Stimulated activated CD8-positive, alpha-beta memory T cell treated with anti-CD3 and anti-CD28 coated beads, Interleukin-2, amount 100 ng/mL, for 1 hour (primary cell): Measurements from ENCODE around the gene MAMDC4.
"Not testable (repeated sequence)": the region's sequence is repeated elsewhere in the genome, so short reads cannot be mapped to it uniquely, and the experiment has no call there.

Source experiments
- DNase-seq, 2 donors: peaks; one replicate each; pipeline ENCODE4 v3.0.0-alpha.2; 2020; ENCODE audit warnings: low read depth in 2 of 2

Gene MAMDC4

DNA sequence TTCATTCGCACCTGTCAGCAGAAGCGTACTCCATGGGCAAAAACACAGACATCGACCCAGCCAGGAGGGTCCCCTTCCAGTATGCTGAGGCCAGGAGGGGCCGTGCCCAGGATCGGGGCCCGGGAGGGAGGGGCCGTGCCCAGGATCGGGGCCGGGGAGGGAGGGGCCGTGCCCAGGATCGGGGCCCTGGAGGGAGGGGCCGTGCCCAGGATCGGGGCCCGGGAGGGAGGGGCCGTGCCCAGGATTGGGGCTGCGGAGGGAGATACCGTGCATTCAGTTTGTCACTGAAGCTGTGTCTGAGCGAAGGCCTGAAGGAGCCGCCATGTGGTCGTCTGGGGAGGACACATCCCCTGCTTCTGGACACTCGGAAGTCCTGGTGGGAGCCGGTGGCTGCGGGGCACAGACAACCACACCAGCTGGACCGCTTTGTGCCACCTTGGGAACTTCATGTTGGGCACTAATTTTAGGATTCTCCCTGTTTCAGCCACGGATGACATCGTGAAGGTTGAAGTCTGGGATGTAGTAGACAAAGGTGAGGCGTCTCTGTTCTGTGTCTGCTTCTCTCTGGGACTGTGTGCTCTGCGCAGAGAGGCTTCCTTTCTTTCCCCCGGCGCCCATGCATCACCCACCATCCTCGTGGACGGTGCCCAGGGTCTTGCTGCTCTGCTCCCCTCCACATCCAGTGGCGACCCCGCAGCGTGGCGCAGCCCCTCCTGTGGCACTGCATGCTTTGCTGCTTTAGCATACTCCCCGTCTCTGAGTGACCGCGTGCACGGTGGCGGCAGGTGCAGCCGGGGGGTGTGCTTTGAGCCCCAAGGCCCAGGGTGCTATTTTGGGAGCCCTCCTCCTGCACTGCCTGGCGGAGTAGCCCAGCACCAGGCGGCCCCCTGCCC lies 26.6 kb upstream of the MAMDC4 start:
- no peak for DNase-seq

DNA sequence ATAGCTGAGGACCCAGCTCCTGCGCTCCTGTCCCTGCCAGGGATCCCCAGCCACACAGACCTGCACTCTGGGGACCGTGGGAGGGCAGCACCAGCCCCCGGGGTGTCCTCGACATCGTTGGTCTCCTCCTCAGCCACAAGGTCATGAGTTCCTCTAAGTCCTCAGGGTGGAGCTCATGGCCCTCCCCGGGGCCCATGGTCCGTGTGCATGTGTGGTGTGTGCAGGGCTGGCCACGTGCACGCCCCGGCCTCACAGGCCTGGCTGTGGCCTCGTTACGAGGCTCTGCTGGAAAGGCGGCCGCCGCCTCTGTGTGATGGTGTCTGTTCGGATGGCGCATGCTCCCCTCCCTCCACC lies 26.0 kb upstream of the MAMDC4 start:
- no peak for DNase-seq

- no peak for DNase-seq
Measured at GRCh38 chr9:136826703-136827582, 25.2 kb upstream of the MAMDC4 start.

- DNase-seq, result no peak
Measured at GRCh38 chr9:136827794-136828473, 24.2 kb upstream of the MAMDC4 start.

DNA sequence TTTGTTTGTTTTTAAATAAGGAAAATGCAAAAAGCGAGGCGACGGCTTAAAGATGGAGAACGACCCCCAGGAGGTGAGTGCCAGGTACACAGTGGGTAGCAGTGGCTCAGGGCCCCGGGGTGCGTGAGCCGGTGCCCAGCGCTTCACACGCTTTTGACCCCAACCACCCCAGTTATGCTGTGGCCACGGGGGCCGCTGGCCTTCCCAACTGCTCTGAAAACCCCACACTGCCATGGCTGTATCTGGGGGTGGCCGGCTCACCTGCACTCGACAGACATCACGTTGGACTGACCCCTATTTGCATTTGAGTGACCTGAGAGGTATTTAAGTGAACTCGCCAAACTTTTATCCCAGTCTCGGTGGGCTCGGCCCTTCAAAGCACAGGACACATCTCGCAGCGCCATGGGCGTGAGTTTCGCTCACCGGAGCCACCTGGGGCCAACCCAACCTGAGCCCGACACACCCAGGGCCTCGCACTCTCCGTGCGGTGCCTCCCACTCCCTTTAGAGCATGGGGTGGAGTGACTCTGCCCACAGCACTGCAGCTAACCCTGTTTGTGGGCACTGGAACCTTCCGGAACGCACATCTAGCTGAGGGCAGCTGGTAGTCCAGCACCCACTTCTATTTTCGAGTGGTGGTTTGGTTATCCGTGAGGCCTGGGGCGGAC lies 23.5 kb upstream of the MAMDC4 start:
- DNase-seq, result no peak

- DNase-seq, result no peak
Measured at GRCh38 chr9:136829412-136829811, 22.7 kb upstream of the MAMDC4 start.

- DNase-seq, result no peak
Measured at GRCh38 chr9:136829981-136830885, 21.9 kb upstream of the MAMDC4 start.

DNA sequence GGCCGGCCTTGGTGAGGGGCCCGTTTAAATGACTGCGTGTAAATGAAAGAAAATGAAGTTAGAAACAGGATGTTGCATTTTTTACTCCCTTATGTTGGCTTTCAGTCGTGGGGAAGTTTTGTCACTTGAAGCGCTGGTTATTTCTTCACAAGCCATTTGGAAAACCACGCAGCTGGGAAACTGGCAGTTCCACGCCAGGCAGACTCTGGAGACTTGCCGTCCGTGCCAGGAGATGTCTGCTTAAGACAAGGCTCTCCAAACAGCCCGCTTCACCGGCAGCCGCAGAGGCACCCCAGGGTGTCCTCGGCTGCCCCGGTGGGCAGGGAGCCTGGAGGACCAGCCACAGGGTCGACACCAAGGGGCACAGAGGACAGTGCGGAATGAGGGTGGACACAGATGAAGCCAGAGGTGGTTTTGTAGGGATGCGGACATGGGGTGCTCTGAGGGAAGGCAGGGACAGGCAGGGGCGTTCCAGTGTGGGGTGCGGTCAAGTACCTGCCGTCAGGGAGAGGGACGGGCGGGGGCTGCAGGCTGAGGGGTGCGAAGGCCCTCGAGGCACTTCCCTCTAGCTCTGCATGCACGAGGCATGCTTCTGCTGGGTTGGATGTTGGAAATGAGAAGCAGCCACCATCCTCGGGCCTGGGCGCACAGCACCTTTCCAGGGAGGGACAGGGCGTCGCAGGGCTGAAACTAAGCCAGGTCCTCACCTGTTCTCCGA lies 21.0 kb upstream of the MAMDC4 start:
- DNase-seq, result no peak

DNA sequence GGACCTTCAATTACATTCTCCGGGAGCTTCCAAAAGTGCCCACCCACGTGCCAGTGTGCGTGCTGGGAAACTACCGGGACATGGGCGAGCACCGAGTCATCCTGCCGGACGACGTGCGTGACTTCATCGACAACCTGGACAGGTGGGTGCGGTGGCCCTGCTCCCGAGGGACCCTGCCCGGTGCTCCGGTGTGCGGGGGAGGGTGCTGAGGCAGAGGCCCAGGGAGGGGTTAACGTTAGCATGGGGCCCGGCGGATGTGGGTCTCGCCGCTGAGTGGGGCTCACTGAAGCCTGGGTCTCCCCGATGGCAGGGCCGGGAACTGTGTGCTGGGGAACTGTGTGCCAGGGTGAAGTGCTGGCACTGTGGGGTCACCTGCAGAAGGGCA lies 20.4 kb upstream of the MAMDC4 start:
- no peak for DNase-seq

GRCh38 chr9:136832581-136832980 lies 19.6 kb upstream of the MAMDC4 start:
- no peak for DNase-seq

- DNase-seq, result not testable (repeated sequence)
Measured at GRCh38 chr9:136833381-136834048, 18.6 kb upstream of the MAMDC4 start.

- no peak for DNase-seq
Measured at GRCh38 chr9:136835162-136835931, 16.8 kb upstream of the MAMDC4 start.

GRCh38 chr9:136835932-136836904 lies 15.9 kb upstream of the MAMDC4 start:
- DNase-seq, result no peak

DNA sequence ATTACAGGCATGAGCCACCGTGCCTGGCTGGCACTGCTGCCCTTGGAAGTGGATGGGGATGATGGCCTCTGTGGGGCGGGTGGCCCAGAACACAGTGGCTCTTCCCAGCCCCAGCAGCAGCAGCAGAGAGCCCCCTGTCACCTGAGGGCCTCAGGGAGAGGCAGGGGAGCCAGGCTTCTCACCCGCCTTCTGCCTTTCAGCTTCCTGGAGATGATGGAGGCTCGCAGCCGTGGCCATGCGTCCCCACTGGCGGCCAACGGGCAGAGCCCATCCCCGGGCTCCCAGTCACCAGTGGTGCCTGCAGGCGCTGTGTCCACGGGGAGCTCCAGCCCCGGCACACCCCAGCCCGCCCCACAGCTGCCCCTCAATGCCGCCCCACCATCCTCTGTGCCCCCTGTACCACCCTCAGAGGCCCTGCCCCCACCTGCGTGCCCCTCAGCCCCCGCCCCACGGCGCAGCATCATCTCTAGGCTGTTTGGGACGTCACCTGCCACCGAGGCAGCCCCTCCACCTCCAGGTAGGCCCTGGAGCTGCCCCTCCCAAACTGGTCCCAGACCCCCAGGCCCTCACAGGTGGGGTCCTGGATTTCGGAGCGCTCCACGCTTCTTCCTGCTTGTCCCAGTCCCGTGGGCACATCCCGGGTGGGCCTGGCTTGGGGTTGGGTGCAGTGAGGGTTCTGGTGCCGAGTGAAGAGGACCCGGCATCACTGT lies 14.8 kb upstream of the MAMDC4 start:
- no peak for DNase-seq

GRCh38 chr9:136837856-136838277 lies 14.3 kb upstream of the MAMDC4 start:
- not testable (repeated sequence) for DNase-seq

- DNase-seq, result no peak
Measured at GRCh38 chr9:136838314-136839228, 13.6 kb upstream of the MAMDC4 start.
